Stimulated activated CD8-positive, alpha-beta memory T cell treated with anti-CD3 and anti-CD28 coated beads, Interleukin-4, amount 100 ng/mL, for 1 hour (primary cell): ENCODE measurements around the gene RAB32.

Source experiments
- DNase-seq, 2 donors: peaks; one replicate each; pipeline ENCODE4 v3.0.0-alpha.2; 2020; ENCODE audit warnings: low read depth in 2 of 2, low spot score in 1 of 2

RAB32 gene

DNA sequence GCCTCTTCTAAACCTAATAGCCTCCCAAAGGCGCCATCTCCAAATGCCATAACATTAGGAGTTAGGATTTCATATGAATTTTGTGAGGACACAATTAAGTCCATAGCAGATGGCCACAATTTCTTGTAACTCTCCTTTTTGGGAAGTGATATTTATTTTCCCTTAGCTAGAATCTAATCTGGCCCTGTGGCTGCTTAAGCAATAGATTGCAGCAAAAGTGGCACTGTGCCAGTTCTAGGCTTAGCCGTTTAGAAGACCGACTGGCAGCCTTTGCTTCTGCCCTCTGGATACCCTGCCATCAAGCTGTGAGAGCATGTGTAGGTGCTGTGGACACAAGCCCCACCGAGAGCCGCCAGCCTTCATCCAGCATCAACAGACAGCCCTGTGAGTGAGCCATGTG is 39.2 kb downstream of the RAB32 start:
- no peak for DNase-seq

DNA sequence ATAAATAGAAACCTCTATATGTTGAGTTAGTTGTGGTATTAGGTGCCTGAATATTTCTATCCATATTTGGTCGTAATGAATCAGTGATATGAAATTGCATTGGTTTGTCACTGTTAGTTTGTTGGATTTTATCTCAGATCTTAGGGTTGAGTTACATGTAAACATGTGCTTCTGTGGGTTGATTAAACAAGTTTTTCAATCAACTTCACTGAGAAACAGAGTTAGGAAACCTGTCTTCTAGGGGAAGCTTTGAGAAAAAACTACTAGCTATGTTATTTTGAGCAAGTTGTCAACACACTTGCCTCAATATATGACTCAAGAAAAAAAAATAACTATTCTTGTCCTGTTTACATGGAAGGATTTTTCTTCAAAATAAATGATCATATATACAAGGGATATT is 40.3 kb downstream of the RAB32 start:
- DNase-seq = no peak

DNA sequence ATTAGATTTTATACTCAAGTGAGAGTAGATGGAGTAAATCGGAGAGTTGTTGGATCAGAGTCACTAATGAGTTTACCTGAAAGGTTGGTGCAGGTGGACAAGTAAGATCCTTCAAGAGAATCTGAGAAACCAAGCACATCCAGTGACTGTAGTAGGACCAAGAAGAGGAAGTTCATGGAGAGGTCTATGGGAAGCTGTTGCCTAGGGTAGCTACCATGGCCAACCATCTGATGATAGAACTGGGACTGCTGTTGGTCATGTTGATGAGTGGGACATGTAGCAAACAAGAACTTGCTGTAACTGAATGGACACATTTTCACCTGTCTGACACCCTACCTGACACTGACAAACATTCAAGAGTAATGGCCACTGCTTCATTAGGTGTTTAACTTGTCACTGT is 43.8 kb downstream of the RAB32 start:
- no peak for DNase-seq

DNA sequence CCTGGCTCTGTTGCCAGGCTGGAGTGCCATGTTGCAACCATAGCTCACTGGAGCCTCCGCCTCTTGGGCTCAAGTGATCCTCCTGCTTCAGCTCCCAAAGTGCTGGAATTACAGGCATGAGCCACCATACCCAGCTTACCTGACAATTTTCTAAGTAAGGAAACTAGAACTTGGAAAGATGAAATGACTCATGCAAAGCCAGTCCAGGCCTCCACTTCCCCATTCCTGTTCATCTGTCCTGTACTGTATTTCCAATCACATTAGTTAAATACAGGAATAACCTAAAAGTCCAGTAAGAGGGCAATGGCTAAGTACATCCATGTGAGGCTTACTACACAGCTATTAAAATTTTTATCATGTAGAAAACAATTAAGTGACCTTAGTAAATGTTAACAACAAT is 46.9 kb downstream of the RAB32 start:
- DNase-seq = no peak

DNA sequence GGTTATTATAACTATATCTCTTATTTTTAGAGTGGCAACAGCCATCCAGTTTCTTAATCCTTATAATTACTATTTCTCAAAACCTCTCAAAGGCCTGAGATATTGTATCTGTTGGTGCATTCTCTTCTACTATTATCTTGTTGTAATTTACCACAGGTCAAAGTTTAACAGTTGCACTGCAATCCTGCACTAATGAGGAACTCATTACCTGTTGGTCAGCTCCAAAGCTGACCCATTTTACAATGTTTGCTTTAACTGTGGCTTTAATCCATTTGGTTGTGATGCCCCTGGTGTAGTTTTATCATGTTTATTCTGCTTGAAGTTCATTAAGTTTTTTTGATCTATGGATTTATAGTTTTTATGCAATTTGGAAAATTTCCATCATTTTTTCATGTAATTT is 48.8 kb downstream of the RAB32 start:
- no peak for DNase-seq

DNA sequence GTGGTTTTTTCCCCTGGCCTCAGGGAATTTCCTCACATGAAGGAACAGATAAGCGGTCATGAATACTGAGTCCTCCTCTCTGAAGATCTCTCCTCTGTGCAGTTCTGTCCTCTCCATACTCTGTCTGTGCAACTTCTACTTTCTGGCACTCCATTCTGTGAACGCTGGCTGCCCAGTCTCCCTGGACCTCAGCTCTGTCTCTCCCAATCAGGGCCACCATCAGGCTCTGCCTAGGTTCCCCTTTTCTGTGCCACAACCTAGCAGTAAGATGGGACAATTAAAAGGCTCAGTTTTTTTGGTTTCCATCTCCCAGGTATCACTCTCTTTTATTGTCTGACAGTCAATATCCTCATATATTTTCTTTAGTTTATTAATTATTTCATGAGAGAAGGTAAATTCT is 50.4 kb downstream of the RAB32 start:
- DNase-seq = no peak

DNA sequence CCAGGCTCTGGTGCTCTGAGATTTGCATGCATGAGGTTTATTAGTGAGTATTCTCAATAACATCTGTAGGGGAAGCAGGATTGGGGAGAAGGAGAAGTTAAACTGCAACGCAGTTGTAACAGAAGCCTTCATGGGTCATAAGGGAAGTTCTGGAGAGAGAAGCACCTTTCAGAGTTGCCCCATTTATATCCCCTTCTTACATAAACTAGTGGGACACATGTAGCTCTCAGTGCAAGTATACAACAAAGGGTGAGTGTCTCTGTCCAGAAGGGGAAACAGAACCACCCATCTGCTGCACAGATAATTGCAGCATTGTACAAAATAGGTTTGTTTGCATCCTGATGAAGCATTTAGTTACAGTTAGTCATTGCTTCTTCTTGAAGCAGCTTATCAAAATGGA is 50.9 kb downstream of the RAB32 start:
- DNase-seq = no peak

DNA sequence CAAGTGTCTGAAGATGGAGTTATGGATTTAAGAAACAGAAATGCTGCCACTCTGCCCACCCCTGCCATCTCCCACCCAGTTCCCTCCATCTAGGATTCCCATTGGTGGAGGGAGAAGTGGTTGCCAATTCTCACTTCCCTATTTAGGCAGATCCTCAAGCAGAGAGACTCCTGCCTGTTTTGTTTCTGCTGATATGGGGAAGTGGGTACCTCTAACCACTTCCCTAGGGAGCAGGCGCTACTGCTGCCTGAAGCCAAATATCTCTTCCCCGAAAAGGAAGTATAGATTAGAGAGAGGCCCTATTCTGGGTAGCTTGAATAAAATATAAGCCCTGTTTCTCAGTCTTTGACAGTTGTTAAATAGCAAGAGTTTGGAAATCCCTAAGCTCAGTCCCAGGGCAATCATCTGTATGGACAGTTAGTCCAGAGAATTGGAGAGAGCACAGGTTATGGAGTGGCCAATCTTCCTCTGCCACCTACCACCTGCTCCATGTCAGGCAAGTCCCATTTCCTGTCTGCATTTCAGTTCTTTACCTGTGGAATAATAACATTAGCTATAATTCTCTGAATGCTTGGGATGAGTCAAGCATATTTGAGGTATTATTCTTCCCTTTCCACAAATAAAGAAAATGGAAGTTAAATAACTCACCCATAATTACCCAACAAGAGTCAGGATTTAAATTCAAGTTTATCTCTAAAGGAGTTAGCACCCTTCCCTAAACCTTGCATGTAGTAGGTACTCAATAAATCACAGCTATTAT is 52.5 kb downstream of the RAB32 start:
- DNase-seq = no peak

DNA sequence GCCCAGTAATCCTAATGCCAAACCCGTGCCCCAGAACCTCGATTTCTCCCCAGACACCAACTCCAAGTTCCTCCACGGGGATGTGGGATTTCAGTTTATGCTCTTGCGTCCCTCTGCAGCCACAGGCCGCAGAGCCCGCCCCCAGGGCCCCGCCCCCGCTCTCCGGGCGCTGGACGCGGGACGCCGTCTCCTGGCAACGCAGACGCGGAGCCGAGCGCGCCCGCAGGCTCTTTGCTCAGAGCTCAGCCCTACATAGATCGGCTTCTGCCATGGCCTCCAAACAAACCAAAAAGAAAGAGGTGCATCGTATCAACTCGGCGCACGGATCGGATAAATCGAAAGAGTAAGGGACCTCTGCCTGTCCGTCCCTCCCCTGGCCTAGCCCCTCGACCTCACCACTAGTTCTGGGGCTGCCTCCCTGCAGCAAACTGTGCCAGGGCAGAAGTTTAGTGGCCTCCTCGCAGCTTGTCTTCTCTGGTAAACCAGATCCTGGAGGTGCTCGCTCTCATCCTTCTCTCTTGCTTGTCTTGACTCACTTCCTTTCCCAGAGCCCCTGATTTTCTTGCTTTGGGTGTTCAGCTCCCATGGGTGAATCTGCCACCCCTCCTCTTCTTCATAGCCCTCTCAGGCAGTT is 55.3 kb downstream of the RAB32 start, which contains the start of gene ADGB:
ADGB (plus strand) TSS at position 201 of the 634 bp plus-strand sequence; CDS start at position 270, 69 bp downstream.
- no peak for DNase-seq

DNA sequence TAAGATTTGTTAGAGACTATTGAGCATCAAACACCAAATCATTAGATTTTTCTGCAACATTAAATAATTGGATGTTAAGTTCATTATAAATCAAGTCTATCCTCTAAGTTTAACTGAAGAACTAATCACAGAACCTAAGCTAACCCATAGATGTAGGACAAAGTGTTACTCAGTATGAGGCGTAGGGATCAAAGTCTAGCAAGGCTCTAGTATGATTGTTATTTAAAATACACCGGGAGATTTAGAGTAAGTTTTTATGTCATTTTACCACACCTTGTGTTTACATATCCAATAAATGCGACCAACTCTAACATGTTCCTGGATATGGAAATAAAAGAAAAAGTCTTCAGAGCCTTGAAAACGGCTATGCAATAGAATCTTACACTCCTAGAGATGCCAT is 57.7 kb downstream of the RAB32 start:
- no peak for DNase-seq

DNA sequence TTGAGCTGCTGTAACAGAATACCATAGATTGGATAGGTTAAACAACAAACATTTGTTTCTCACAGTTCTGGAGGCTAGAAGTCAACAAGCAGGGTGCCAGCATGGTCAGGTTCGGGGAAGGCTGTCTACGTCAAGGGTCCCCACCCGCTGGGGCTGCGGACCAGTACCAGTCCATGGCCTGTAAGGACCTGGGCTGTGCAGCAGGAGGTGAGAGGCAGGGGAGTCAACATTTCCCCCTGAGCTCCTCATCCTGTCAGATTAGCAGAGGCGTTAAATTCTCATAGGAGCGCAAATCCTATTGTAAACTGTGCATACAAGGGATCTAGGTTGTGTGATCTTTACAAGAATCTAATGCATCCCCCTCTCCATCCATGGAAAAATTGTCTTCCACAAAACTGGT is 58.9 kb downstream of the RAB32 start:
- no peak for DNase-seq
